ENCODE results near the gene GSTM3. TPM values are rescaled to one million over a fixed set of nuclear protein-coding genes. Genes with fewer than 3 reads are reported as not detected.

The GSTM3 gene
- 6.4 and 9.2 TPM in 2 replicates for total RNA-seq

DNA sequence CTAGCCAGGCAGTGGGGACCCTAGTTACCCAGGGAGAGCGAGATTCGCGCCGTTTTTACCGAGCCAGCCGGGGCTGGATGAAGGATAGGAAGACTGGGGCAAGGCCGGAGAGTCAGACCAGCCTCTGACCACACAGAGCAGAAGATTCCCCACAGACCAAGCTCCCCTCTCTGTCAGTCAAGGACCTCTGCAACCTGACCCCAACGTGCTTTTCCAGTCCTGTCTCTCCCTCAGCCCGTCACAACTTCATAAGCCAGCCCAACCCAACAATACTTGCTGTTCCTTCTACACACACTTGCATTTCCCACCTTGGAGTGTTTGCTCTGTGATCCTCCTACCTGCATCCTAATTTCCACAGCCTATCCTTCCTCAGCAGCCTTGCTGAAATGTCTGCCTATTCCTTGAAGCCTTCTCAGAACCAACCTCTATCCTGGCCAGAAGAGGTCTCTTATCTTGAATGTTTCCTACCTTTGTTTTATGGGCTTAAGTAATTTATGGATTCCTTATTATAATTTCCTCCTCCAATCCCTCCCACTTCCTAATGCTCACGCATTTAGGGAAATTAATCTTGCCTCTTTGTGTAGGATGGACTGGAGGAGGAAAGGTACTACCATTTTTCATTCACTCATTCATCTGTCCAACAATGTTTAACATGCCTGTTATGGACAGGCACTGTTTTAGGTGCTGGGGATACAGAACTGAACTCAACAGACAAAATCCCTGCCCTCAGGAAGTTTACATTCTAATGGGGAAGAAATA lies at the start of gene GSTM3:
TSS of gene GSTM3 (minus strand) at position 424 of the 759 bp plus-strand sequence. CDS start 751 bp downstream, outside the sequence.
- intact Hi-C loops (cut with micrococcal nuclease), result no loop called here

- intact Hi-C loops (cut with micrococcal nuclease), result loop anchor here (1.0 to 5.0 kb wide), 6 partner anchors 12 to 547 kb away; partner anchors contain the start of genes AHCYL1, CSF1 and RBM15
Measured at GRCh38 chr1:109790329-109790728, 49.5 kb upstream of the GSTM3 start.

DNA sequence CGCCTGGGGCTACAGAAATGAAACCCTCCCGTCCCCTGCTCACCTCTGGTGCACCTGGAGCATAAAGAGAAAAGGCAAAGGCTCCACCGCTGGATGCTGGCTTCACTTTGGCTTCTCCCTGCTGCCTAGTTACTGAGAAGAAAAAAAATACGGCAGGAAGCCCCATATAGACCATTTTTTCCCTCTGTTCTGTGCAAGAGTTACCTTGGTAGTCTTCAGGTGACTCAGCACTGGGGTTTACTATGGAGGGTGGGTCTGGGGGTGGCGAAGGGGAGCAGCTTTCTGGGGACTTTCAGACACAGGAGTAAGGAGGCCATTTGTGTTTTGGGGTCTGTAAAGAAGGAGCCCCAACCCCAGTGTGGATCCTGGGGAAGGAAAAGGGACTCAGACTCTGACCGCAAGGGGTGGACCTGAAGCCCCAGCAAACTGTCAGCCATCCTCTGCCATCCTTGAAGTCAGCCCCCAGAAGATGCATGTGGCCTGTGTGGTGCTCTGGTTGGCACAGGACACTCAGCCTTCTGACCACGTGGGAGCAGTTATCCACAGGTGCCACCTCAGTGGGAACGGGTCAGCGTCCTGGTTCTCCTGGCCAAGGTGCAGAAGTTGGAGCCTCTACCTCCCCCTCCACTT lies 48.8 kb upstream of the GSTM3 start:
- intact Hi-C loops (cut with micrococcal nuclease), result loop anchor here (1.0 to 5.0 kb wide), 6 partner anchors 13 to 548 kb away; partner anchors contain the start of genes AHCYL1, CSF1 and RBM15

GRCh38 chr1:109788695-109789521 lies 48.1 kb upstream of the GSTM3 start:
- intact Hi-C loops (cut with micrococcal nuclease), result no loop called here

GRCh38 chr1:109787845-109788601 lies 47.2 kb upstream of the GSTM3 start:
- intact Hi-C loops (cut with micrococcal nuclease), result no loop called here

DNA sequence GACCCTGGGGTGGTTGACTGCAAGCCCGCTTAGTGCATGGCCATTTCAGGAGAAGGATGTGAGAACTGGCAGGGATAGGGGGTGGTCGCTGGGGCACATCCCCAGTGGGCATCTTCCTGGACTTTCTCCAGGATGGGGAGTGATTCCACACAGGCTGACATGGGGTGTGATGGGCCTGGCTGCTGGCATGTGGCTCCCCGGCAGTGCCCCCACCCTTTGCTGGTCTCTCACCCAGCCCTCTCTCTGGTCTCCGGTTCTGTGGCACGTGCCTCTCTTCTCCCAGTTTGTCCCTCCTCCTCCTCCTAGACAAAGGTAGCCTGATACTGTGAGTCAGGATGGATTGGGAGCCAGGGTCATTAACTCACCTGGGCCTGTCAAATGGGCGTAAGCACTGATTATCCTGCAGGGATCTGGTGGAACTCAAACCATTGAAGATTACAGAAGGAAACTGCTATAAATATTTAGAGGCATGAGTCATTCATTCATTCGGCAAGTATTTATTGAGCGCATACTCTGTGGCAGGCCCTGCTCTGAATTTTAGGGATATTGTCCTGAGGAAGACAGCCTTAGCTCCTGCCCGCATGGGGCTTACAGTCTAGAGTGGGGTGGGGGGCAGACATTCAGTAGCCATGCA lies 46.5 kb upstream of the GSTM3 start:
- intact Hi-C loops (cut with micrococcal nuclease), result no loop called here

DNA sequence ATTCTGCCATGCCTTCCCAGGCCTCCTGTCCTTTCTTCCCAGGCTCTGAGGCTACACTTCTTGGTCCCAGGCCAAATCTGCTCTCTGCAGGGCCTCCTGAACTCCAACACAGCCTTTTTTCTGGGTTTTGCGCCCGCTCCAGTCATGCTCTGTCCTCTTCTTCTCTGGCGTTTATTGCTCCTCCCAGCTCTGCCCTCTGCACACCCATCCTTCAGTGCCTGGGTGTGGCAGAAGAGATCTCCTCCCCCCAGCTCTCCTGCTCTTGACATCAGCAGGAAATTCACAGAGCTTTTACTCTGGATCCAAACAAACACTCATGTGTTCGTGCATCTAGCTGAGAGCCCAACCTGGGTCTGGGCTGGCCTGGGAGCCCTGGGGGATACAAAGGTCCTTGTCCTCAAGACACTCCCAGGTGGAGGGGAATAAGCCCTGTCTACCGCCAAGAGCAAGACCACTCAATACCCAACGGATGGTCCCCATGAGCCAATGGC lies 45.7 kb upstream of the GSTM3 start:
- intact Hi-C loops (cut with micrococcal nuclease), result no loop called here

- intact Hi-C loops (cut with micrococcal nuclease), result no loop called here
Measured at GRCh38 chr1:109786112-109786480, 45.3 kb upstream of the GSTM3 start.

GRCh38 chr1:109785446-109786111 lies 44.7 kb upstream of the GSTM3 start:
- intact Hi-C loops (cut with micrococcal nuclease), result no loop called here

DNA sequence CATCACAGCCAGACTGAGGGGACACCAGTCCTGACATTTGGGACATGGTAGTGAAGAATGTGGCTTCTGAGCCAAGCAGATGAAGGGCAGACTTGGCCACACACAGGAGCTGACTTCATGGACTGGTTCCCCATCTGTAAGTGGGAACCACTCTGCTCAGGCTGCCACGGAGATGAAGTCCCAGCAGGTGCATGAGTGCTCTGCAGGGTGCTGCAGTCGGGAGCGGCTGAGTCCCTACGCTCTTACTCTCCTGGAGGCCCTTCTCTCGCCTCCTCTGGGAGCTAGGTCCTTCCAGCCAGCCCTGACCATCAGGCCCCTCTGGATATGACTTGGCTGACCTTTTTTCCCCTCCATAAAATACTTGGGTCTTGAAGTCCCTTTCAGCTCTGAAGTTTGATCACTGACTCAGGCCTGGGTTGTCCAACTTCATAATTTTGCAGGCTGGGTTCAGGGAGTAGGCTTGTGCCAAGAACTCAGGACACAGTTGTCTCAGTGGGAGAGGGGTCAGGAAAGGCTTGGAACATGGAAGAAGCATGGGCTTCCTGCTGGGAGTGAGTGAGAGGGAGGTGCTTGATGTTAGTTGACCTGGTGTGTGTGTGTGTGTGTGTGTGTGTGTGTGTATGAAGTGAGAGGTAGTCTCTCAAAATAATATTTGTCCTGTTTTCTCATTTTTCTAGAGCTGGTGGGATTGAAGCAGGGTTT lies 43.9 kb upstream of the GSTM3 start:
- intact Hi-C loops (cut with micrococcal nuclease), result no loop called here

DNA sequence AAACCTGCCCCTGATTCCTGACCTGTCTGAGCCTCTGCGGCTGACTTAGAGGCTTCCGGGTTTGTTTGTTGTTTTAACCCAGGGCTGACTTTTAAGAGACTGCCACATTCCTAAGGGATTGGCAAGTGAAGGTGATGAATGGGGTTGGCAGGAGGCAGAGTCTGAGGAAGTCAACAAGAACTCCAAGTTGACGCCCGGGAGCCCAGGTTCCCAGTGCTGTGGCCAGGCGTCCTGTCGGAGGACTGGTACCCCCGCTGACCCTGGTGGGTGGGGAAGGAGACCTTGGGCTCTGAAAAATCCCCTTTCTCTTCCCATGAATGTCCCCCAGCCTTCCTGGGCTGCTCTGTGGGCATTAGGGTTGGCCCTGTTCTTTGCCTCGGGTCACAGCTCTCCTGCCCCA lies 42.6 kb upstream of the GSTM3 start:
- intact Hi-C loops (cut with micrococcal nuclease), result no loop called here

GRCh38 chr1:109782927-109783326 lies 42.1 kb upstream of the GSTM3 start:
- intact Hi-C loops (cut with micrococcal nuclease), result no loop called here

DNA sequence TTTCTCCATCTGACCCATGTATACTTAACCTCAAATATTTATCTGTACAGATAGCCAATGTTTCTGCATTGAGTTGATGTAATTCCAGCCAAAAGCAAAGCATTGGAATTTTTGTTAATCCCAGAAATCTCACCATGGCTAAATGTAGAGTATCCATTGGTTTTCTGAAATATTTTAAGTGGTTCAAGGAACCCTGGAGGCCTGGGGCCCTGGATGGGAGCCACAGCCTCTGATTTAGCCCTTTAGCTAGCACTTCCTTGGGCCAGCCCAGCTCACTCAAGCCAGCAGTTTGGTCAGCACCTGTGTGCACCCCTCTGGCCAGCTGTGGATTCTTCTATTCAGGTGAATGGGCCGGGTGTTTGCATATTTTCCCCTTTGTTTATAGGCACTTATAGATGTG lies 41.7 kb upstream of the GSTM3 start:
- intact Hi-C loops (cut with micrococcal nuclease), result no loop called here

DNA sequence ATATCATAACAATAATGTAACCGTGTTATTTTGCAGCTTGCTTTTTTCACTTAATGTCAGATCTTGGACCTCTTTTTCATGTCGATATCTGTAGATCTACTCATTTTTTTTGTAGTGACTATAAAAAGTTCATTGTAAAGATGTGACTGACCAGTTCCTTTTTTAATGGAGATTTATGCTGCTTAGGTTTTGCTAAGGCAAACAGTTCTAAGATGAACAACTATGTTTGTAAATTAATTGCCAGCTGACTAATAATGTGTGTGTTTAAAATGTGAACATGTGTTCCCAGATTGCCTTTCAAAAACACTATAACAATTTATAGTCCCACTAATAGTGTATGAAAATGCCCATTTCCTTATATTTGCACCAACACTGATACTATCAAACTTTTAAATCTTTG lies 41.0 kb upstream of the GSTM3 start:
- intact Hi-C loops (cut with micrococcal nuclease), result no loop called here

DNA sequence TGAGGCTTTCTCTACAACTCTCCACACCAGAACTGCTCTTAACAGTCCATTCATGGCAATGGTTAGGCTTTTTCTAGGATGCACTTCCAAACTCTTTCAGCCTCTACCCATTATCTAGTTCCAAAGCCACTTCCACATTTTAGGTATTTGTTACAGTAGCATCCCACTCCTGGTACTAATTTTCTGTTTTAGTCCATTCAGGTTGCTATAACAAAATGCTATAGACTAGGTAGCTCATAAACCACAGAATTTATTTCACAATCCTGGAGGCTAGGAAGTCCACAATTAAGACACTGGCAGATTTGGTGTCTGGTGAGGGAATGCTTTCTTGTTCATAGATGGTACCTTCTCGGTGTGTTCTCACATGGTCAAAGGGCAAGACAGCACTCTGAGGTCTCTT lies 40.1 kb upstream of the GSTM3 start:
- intact Hi-C loops (cut with micrococcal nuclease), result no loop called here

DNA sequence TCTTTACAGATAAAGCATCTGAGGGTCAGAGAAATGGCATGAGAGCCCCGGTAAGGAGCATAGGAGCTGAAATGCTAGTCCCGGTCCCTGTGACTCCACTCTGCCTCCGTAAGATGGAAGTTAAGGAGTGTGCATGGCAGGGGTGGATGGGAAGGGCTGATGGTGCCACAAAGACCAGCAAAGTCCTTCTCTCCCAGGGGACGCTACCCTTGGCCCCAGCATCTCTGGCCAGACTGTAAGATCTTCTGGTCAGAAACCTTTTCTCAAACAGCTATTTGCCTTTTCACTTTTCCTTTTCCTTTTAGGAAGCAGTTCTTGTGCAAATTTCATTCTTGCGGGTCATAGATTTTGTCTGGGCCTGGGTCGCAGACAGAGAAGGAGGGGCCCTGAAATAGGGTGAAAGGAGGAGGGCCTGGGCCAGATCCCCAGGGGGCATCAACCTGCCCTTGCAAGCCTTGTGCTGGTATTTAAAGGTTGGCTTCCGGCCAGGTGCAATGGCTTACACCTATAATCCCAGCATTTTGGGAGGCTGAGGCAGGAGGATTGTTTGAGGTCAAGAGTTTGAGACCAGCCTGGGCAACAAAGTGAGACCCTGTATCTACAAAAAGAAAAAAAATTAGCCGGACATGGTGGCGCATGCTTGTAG lies 37.3 kb upstream of the GSTM3 start:
- intact Hi-C loops (cut with micrococcal nuclease), result loop anchor here (1.0 to 2.0 kb wide), 2 partner anchors 13 to 206 kb away; partner anchors contain the start of gene AHCYL1

- intact Hi-C loops (cut with micrococcal nuclease), result loop anchor here (1.0 to 2.0 kb wide), 2 partner anchors 13 to 207 kb away; partner anchors contain the start of gene AHCYL1
Measured at GRCh38 chr1:109777436-109777835, 36.6 kb upstream of the GSTM3 start.

DNA sequence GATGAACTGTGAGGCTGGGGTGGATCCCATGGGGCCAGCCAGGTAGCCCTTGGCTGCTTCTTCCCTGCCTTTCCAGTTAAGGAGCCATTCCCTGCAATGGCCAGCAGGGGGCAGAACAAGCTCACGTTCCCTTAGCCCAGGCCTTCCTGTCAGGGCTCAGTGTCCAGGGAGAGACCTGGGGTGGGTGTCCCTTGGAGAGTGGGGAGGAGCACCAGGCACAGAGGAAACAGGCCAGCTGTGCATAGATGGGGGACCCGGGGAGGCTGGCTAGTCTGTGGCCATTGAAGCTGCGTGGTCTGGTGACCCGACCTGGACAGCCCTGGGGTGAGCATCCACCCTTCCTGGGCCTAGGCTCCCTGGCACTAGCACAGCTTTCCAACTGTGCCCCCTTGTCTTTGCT lies 36.1 kb upstream of the GSTM3 start:
- intact Hi-C loops (cut with micrococcal nuclease), result loop anchor here (1.0 to 2.0 kb wide), 4 partner anchors 14 to 234 kb away; partner anchors contain the start of gene AHCYL1

Measured in T-helper 2 cell treated with Interferon-gamma antibody and Interleukin-4, amounts not matched to agents 100 ng/mL and 5 ng/mL, for 36 hours (primary cell).